A673 (cell line): ENCODE data around the gene SCAF1.

Source experiments
- CTCF ChIP-seq: fragments of 300-800, 200-600 bp; sonication (generic); conservative IDR thresholded peaks from 2 replicates; pipeline ENCODE4 v1.5.1; 2017; ENCODE audit warnings: low read depth, mild to moderate bottlenecking, antibody characterized with exemption, low read length, moderate library complexity, mixed read lengths
- EZH2 ChIP-seq: fragments of 200-600 bp; sonication (generic); IDR thresholded peaks from 2 replicates; pipeline ENCODE4 v1.6.1; 2017; ENCODE audit warnings: borderline replicate concordance, low read depth, mild to moderate bottlenecking, mixed read lengths, antibody characterized with exemption, low read length; ENCODE audit not compliant: poor library complexity, severe bottlenecking

- TF ChIP-seq CTCF: no peak
- no peak for TF ChIP-seq EZH2
These were observed 39.8 kb downstream of the SCAF1 start for GRCh38 chr19:49681830-49682229.
